Skeletal muscle satellite cell (primary cell): Measurements from ENCODE around the gene APBA3.

ENCODE experiments used
- H3K27me3 ChIP-seq: 2 replicates; pipeline ENCODE4 v1.7.0; 2013; ENCODE audit warnings: low read length; ENCODE audit not compliant: control insufficient read depth, insufficient read depth
- H3K36me3 ChIP-seq: 2 replicates; pipeline ENCODE4 v1.7.0; 2013; ENCODE audit warnings: mild to moderate bottlenecking, control low read depth, low read length; ENCODE audit not compliant: insufficient read depth
- H3K4me1 ChIP-seq: 2 replicates; pipeline ENCODE4 v1.7.0; 2013; ENCODE audit warnings: low read length; ENCODE audit not compliant: control insufficient read depth, insufficient read depth
- H3K4me2 ChIP-seq: 2 replicates; pipeline ENCODE4 v1.7.0; 2013; ENCODE audit warnings: mild to moderate bottlenecking, low read length
- H3K4me3 ChIP-seq: 2 replicates; pipeline ENCODE4 v1.7.0; 2013; ENCODE audit warnings: low read length
- H3K9ac ChIP-seq: 2 replicates; pipeline ENCODE4 v1.7.0; 2013; ENCODE audit warnings: mild to moderate bottlenecking, low read depth, low read length, moderate library complexity
- H3K9me3 ChIP-seq: replicated peaks from 2 replicates; pipeline ENCODE4 v1.7.0; 2013; ENCODE audit warnings: mild to moderate bottlenecking, control low read depth, low read length

APBA3 gene

DNA sequence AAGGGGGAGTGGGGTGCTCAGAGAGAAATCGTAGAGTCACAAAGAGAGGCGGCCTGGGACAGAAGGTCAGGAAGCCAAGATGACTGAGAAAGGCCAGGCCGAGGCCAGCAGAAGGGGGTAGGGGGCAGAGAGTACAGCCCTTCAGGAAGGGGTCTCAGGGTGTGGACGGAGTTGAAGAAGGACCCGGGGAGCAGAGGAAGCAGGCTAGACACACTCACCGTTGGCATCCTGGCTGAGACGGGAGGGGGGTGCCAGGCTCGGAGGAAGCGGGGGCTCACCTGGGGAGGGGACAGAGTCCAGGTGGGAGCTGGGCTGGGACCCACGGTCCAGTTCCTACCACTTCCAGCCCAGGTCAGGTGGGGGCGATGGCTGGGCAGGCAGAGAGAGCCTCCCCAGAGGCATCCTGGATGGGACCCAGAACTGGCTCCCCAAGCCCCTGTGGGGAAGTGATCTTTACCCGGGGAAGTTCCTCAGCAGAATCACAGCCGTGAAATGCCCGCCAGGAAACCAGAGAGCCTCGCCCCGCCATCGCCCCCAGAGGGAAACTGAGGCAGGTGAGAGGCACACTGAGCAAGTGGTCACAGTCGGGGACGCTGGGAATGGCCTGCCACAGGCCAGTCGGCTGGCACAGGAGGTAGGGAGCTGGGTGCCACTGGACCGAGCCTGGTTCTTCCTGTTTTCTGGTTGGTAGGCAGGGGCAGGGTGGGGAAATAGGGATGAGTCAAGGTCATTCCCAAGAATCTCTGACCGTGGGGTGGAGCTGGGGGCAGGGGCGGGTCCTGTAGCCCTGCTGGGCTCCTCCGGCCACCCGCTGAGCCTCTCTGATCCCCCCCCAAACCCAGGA, 23.3 kb upstream of the APBA3 start:
- no peak overlapping the region for H3K4me3 ChIP-seq
- no peak overlapping the region for H3K4me2 ChIP-seq
- H3K27me3 ChIP-seq: peaks cover 25% of the 10 kb centered on the region
- H3K36me3 ChIP-seq: no peaks in the 10 kb centered on the region
- no peaks in the 10 kb centered on the region for H3K4me1 ChIP-seq
- no peak overlapping the region for H3K9ac ChIP-seq
- peaks cover 15% of the 10 kb centered on the region for H3K9me3 ChIP-seq

DNA sequence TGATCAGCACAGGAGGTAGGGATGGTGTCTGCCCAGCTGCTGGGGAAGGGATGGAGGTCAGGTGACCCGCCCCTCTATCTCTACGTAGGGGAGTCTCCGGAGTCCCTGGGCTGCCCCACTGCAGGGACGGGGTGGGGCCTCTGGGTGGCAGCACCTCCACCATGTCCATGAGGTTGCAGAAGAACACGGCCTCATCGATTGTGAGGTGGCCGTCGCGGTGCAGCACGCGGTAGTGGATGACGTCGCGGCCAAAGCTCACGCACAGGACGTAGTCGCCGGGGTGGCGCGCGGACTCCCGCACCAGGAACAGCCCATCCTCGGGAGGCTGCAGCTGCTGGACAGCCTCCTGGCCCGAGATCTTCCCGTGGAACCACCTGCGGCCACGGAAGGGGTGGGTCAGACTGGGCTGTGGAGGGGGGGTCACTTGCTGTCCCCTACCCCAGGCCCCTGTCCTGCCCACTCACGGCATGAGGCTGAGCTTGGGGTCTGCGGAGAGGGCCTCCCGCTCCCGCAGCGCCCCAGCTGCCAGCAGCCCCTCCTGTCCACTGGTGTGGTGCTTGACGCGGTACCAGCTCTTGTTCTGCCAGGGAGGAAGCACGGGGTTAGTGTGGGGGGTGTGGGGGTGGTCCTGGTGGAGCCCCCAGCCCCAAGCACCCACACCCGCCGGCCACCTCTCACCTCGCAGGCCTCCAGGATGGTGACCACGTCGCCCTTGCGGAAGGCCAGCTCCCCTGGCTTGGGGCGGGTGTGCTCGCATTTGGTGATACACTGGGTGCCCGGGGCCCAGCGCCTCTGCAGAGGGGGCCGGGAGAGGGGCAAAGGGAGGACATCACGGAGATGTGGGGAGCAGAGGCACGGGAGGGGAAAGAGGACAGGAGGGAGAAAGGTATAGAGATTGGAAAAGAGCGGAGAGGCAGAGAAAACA, 22.4 kb upstream of the APBA3 start:
- H3K4me2 ChIP-seq: no peak overlapping the region

GRCh38 chr19:3782903-3783302, 21.4 kb upstream of the APBA3 start:
- Histone ChIP-seq H3K4me1 (no peaks in the 10 kb centered on the region), H3K4me3 (no peak overlapping the region), H3K9ac (no peak overlapping the region), H3K36me3 (no peaks in the 10 kb centered on the region), H3K9me3 (peaks cover 15% of the 10 kb centered on the region), H3K4me2 (no peak overlapping the region), H3K27me3 (peaks cover 18% of the 10 kb centered on the region)

More for the DNA sequence above, 22.4 kb upstream of the APBA3 start:
- no peaks in the 10 kb centered on the region for H3K4me1 ChIP-seq
- H3K9me3 ChIP-seq: peaks cover 15% of the 10 kb centered on the region
- H3K9ac ChIP-seq: no peak overlapping the region
- H3K4me3 ChIP-seq: no peak overlapping the region
- H3K27me3 ChIP-seq: peaks cover 21% of the 10 kb centered on the region
- H3K36me3 ChIP-seq: no peaks in the 10 kb centered on the region

DNA sequence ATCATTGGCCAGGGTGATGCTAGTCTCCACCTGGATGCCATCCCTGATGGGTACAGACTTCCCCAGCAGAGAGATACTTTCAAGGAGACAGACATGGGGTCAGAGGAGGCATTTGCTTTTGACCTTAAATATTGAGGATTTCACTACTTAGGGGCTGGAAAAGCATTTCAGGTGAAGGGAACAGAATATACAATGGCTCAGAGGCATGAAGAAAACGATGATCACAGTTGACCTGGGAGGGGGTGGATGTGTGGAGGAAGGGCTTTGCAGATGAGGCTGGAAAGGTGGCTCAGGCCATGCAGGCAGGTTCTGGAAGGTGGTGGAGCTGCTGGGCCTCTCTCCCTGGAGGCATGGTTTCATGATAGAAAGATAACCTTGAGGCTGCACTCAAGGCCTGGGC, 20.8 kb upstream of the APBA3 start:
- Histone ChIP-seq H3K9ac (no peak overlapping the region), H3K4me3 (no peak overlapping the region), H3K4me2 (no peak overlapping the region), H3K4me1 (no peaks in the 10 kb centered on the region), H3K9me3 (peaks cover 15% of the 10 kb centered on the region), H3K27me3 (peaks cover 18% of the 10 kb centered on the region), H3K36me3 (no peaks in the 10 kb centered on the region)

DNA sequence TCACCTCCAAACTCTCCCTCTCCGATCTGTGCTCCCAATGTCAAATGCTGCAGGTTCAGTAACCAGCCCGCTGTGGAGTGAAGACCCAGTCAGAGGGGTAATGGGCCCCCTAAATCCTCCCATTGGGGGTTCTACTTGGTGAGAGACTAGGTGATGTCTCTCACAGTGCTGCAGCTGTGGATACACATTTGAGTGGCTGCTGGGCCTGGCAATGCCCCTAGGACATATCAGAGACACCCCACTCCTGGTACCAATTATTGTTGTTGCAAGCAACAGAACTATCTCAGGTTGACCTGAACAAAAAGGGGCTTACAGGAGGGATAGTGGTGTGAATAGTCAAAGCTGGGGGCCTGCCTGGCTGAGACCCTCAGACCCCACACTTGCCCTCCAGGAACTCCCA, 20.1 kb upstream of the APBA3 start:
- H3K9me3 ChIP-seq: peaks cover 15% of the 10 kb centered on the region
- H3K4me3 ChIP-seq: no peak overlapping the region
- H3K27me3 ChIP-seq: peaks cover 15% of the 10 kb centered on the region
- no peaks in the 10 kb centered on the region for H3K4me1 ChIP-seq
- no peak overlapping the region for H3K4me2 ChIP-seq
- H3K9ac ChIP-seq: no peak overlapping the region
- no peaks in the 10 kb centered on the region for H3K36me3 ChIP-seq

DNA sequence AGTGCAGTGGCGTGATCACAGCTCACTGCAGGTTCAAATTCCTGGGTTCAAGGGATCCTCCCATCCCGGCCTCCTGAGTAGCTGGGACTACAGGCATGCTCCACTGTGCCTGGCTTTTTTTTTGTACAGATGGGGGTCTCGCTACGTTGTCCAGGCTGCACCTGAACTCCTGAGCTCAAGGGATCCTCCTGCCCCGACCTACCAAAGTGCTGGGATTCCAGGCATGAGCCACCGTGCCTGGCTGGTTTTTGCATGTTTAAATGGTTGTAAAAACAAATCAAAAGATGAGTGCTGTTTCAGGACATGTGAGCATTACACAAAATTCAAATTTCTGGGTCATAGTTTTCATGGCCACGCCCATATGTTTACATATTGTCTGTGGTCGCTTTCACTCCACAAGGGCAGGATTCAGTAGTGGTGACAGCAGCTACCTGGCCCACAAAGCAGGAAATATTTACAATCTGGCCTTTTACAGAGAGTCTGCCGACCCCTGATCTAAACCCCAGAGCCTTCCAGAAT, 19.4 kb upstream of the APBA3 start:
- Histone ChIP-seq H3K9ac (no peak overlapping the region), H3K4me1 (no peaks in the 10 kb centered on the region), H3K9me3 (peaks cover 15% of the 10 kb centered on the region), H3K36me3 (no peaks in the 10 kb centered on the region), H3K4me2 (no peak overlapping the region), H3K4me3 (no peak overlapping the region), H3K27me3 (peaks cover 13% of the 10 kb centered on the region)

DNA sequence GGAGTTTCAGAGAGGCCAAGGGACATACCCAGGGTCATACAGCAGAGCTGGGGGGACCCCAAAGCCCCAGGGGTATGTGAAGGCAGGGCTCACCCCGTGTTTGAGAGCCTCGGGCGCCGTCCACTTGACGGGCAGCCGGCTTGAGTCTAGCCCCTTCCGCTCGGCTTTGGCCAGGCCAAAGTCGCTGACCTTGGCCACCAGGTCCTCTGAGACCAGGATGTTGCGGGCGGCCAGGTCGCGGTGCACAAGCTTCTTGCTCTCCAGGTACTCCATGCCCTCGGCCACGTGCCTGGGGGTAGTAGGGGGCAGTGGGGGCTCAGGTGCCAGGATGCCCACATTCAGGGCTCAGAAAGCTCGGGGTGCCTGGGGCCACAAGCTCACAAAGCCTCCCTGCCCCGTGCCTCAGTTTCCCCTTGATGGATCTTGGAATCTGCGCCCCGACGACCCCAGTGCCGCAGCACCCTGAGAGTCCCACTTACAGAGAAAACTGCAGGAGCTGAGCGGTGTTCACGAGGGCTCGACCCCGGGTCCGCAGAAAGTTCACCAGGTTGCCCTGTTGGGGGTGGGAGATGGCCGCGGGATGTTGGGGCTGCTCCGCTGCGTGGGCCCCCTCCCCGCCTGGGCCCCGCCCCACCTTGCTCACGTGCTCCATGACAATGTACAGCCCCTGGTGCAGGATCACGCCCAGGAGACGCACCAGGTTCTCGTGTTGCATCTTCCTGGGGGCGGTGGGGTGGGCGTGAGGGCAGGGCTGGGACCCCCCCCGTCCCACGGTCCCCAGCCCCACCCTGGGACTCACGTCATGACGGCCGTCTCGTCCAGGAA, 17.6 kb upstream of the APBA3 start:
- Histone ChIP-seq H3K36me3 (no peaks in the 10 kb centered on the region), H3K9me3 (peaks cover 15% of the 10 kb centered on the region), H3K9ac (no peak overlapping the region), H3K4me1 (no peaks in the 10 kb centered on the region), H3K4me2 (no peak overlapping the region), H3K4me3 (no peak overlapping the region), H3K27me3 (peaks cover 6% of the 10 kb centered on the region)

GRCh38 chr19:3778104-3778867, 16.8 kb upstream of the APBA3 start:
- Histone ChIP-seq H3K36me3 (no peaks in the 10 kb centered on the region), H3K4me1 (no peaks in the 10 kb centered on the region), H3K9me3 (peaks cover 15% of the 10 kb centered on the region), H3K9ac (no peak overlapping the region), H3K27me3 (peaks cover 11% of the 10 kb centered on the region), H3K4me2 (no peak overlapping the region), H3K4me3 (no peak overlapping the region)

GRCh38 chr19:3776479-3777040, 15.1 kb upstream of the APBA3 start:
- Histone ChIP-seq H3K9ac (no peak overlapping the region), H3K36me3 (no peaks in the 10 kb centered on the region), H3K4me3 (no peak overlapping the region), H3K4me2 (no peak overlapping the region), H3K27me3 (peaks cover 11% of the 10 kb centered on the region), H3K4me1 (no peaks in the 10 kb centered on the region), H3K9me3 (peaks cover 5% of the 10 kb centered on the region)

GRCh38 chr19:3775831-3776230, 14.3 kb upstream of the APBA3 start:
- no peak overlapping the region for H3K4me3 ChIP-seq
- no peak overlapping the region for H3K9ac ChIP-seq
- H3K4me2 ChIP-seq: no peak overlapping the region
- H3K4me1 ChIP-seq: no peaks in the 10 kb centered on the region
- peaks cover 11% of the 10 kb centered on the region for H3K27me3 ChIP-seq
- H3K9me3 ChIP-seq: no peaks in the 10 kb centered on the region
- H3K36me3 ChIP-seq: no peaks in the 10 kb centered on the region
